H1 (cell line): ENCODE data around the gene KLHDC10. TPM values are rescaled to one million over a fixed set of nuclear protein-coding genes. Genes with fewer than 3 reads are reported as not detected.

Experiments used
- E2F6 ChIP-seq: IDR thresholded peaks from 2 replicates; pipeline ENCODE4 v1.6.1; 2012; ENCODE audit warnings: inconsistent platforms
- EP300 ChIP-seq, 2 experiments: IDR thresholded peaks; 1 replicate in 1 of 2; 2 replicates in 1 of 2; pipeline ENCODE4 v1.6.1; 2011 to 2012; ENCODE audit warnings: low read depth in 2 of 2, low read length in 2 of 2, mild to moderate bottlenecking in 2 of 2, borderline replicate concordance in 1 of 2, inconsistent platforms in 1 of 2, moderate library complexity in 1 of 2
- GABPA ChIP-seq: IDR thresholded peaks from 2 replicates; pipeline ENCODE4 v1.6.1; 2011; ENCODE audit warnings: mild to moderate bottlenecking, low read length, moderate library complexity, borderline replicate concordance; ENCODE audit not compliant: insufficient read depth
- RFX5 ChIP-seq: IDR thresholded peaks from 2 replicates; pipeline ENCODE4 v1.6.1; 2011; ENCODE audit warnings: low read depth, low read length, improper control_type of control experiment, borderline replicate concordance
- SIX5 ChIP-seq: IDR thresholded peaks from 2 replicates; pipeline ENCODE4 v1.6.1; 2011; ENCODE audit warnings: mild to moderate bottlenecking, low read depth, low read length
- polyA plus RNA-seq, 7 experiments: library from polyadenylated mRNA; depleted of rRNA in 3 of 7; stranded (reverse) in 5 of 7; unstranded in 2 of 7; fragments of >200 nt in 5 of 7; fragments of 200-250 nt in 2 of 7; gene quantifications; 1 replicate in 5 of 7; 2 replicates in 1 of 7; 4 replicates in 1 of 7; pipeline versions ENCODE4 v1.2.1 to v1.2.3, GENCODE V29; 2011 to 2013; ENCODE audit warnings: missing spikeins in 2 of 7, mixed read lengths in 2 of 7
- total RNA-seq: library from RNA; stranded (reverse); fragmentation: NEBNext Ultra II Directional; extraction: Animal tissue kit (Norgen Biotek cat#: 25700); gene quantifications from 2 replicates; pipeline ENCODE4 v1.2.1, GENCODE V29; 2021

Gene KLHDC10
- total and polyA plus RNA-seq, 2 of the 8 experiments (the other 6 are each of a cell fraction or from before 2014, with no cell fraction given): 6.6 to 14.5 TPM

GRCh38 chr7:130135208-130136205 is 65.2 kb downstream of the KLHDC10 start (continued):
- no peak for TF ChIP-seq EP300 (IDR thresholded peaks at IDR 0.05; ENCODE audit: borderline replicate concordance in 1 of 2, low read depth in 2 of 2, low read length in 2 of 2)
- TF ChIP-seq GABPA: no peak
- TF ChIP-seq SIX5: no peak
- TF ChIP-seq E2F6: no peak
- no peak for TF ChIP-seq RFX5
- TF ChIP-seq, all 59 proteins: peak for 0
